Measurements from ENCODE around the gene FAM107A.

GRCh38 chr3:58617338-58617761 lies 40.2 kb upstream of the FAM107A start:
- TF ChIP-seq YY1 (IDR thresholded peaks at IDR 0.05; ENCODE audit: borderline replicate concordance in 1 of 3, control insufficient read depth in 1 of 3, extremely low read depth in 1 of 3, insufficient read depth in 3 of 3, insufficient read length in 1 of 3, insufficient replicate concordance in 2 of 3, low read depth in 1 of 3, low read length in 2 of 3) (no peak), CTCF (IDR thresholded peaks at IDR 0.05 in 2 of 3, conservative IDR thresholded peaks at IDR 0.05 in 1 of 3; ENCODE audit: insufficient read depth in 2 of 3, low read depth in 1 of 3, low read length in 3 of 3) (no peak), FOXJ3 (CRISPR knock-in tag; IDR thresholded peaks at IDR 0.05) (no peak), ZNF232 (CRISPR knock-in tag; IDR thresholded peaks at IDR 0.05) (no peak), HDAC2 (IDR thresholded peaks at IDR 0.05) (no peak), KLF10 (CRISPR knock-in tag; IDR thresholded peaks at IDR 0.05) (no peak), RCOR1 (IDR thresholded peaks at IDR 0.05; ENCODE audit: borderline replicate concordance in 1 of 2, low read depth in 2 of 2, low read length in 2 of 2) (no peak), ZNF174 (CRISPR knock-in tag; IDR thresholded peaks at IDR 0.05) (no peak), GTF2F1 (IDR thresholded peaks at IDR 0.05; ENCODE audit: low read depth, low read length) (no peak), REST (IDR thresholded peaks at IDR 0.05; ENCODE audit: borderline replicate concordance) (no peak), REST (CRISPR knock-in tag; IDR thresholded peaks at IDR 0.05; ENCODE audit: low read depth) (no peak), NFRKB (IDR thresholded peaks at IDR 0.05; ENCODE audit: low read depth) (no peak), TRIM25 (IDR thresholded peaks at IDR 0.05; ENCODE audit: borderline replicate concordance) (no peak), ZNF277 (CRISPR knock-in tag; IDR thresholded peaks at IDR 0.05; ENCODE audit: borderline replicate concordance) (no peak), POLR2A (conservative IDR thresholded peaks at IDR 0.05) (no peak)
